GDM1 (cell line): ENCODE measurements around the gene SUSD6.
"Not testable (repeated sequence)": the region's sequence is repeated elsewhere in the genome, so short reads cannot be mapped to it uniquely, and the experiment has no call there.

Source experiments
- DNase-seq: peaks from one replicate; lab custom pipeline; 2025; lab: John Stamatoyannopoulos, UW

Gene SUSD6

GRCh38 chr14:69695322-69696203 is 84.2 kb downstream of the SUSD6 start:
- peak; percentile 80 for DNase-seq

GRCh38 chr14:69696204-69696527 is 84.8 kb downstream of the SUSD6 start:
- DNase-seq: no peak

- no peak for DNase-seq
Measured at GRCh38 chr14:69696633-69697557, 85.5 kb downstream of the SUSD6 start.

- DNase-seq: no peak
Measured at GRCh38 chr14:69698572-69698971, 87.2 kb downstream of the SUSD6 start.

- not testable (repeated sequence) for DNase-seq
Measured at GRCh38 chr14:69699243-69699642, 87.8 kb downstream of the SUSD6 start.

- DNase-seq: no peak
Measured at GRCh38 chr14:69699748-69700303, 88.4 kb downstream of the SUSD6 start.

- no peak for DNase-seq
Measured at GRCh38 chr14:69700575-69700974, 89.2 kb downstream of the SUSD6 start.

GRCh38 chr14:69701291-69701690 is 89.9 kb downstream of the SUSD6 start:
- DNase-seq: no peak

GRCh38 chr14:69701857-69702256 is 90.5 kb downstream of the SUSD6 start:
- peak; percentile 71 for DNase-seq

- peak; percentile 65 for DNase-seq
Measured at GRCh38 chr14:69703047-69704039, 91.9 kb downstream of the SUSD6 start.

- DNase-seq: no peak
Measured at GRCh38 chr14:69704319-69704718, 92.9 kb downstream of the SUSD6 start.

- no peak for DNase-seq
Measured at GRCh38 chr14:69705706-69706105, 94.3 kb downstream of the SUSD6 start.

- DNase-seq: no peak
Measured at GRCh38 chr14:69708049-69708448, 96.7 kb downstream of the SUSD6 start.

- DNase-seq: no peak
Measured at GRCh38 chr14:69708586-69709560, 97.5 kb downstream of the SUSD6 start.

GRCh38 chr14:69710378-69710777 is 99.0 kb downstream of the SUSD6 start:
- peak; percentile 30 for DNase-seq

- DNase-seq: no peak
Measured at GRCh38 chr14:69711065-69711464, 99.7 kb downstream of the SUSD6 start.

GRCh38 chr14:69711477-69711876 is 100.1 kb downstream of the SUSD6 start:
- DNase-seq: no peak

GRCh38 chr14:69711881-69712560 is 100.6 kb downstream of the SUSD6 start:
- DNase-seq: no peak

GRCh38 chr14:69712599-69713088 is 101.2 kb downstream of the SUSD6 start:
- DNase-seq: peak; percentile 45
